ENCODE measurements around the gene ALDH7A1. TPM values are rescaled to one million over a fixed set of nuclear protein-coding genes. Genes with fewer than 3 reads are reported as not detected.

Gene ALDH7A1
- total RNA-seq, 1 donor: 34.5 TPM

DNA sequence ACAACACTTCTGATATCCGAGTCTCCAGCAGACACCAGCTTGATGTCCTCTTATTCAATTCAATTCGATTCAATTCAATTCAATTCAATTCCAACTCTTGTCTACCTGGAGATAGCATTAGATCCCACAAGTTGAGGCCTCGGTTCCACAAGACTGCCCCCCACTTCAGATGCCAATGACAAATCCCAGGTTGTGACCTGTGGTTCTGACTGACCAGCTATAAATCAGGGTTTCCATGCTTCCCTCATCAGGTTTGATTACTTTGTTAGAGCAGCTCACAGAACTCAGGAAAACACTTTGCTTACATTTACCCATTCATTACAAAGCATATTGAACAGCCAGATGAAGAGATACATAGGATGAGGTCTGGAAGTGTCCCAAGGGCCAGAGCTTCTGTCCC lies 82.6 kb downstream of the ALDH7A1 start:
- TF ChIP-seq CTCF (IDR thresholded peaks at IDR 0.05; ENCODE audit: insufficient read depth, low read depth, low read length): no peak
- no peak overlapping the region for H3K4me3 ChIP-seq (ENCODE audit: low read depth, low read length)
- DNase-seq (ENCODE audit: low read depth): no peak

- DNase-seq (ENCODE audit: low read depth): no peak
- TF ChIP-seq CTCF (IDR thresholded peaks at IDR 0.05; ENCODE audit: insufficient read depth, low read depth, low read length): no peak
- no peak overlapping the region for H3K4me3 ChIP-seq (ENCODE audit: low read depth, low read length)
Measured at GRCh38 chr5:126511961-126512360, 83.1 kb downstream of the ALDH7A1 start.

- no peak for TF ChIP-seq CTCF (IDR thresholded peaks at IDR 0.05; ENCODE audit: insufficient read depth, low read depth, low read length)
- no peak overlapping the region for H3K4me3 ChIP-seq (ENCODE audit: low read depth, low read length)
- peak; percentile 74 for DNase-seq (ENCODE audit: low read depth)
Measured at GRCh38 chr5:126509339-126509738, 85.7 kb downstream of the ALDH7A1 start.

DNA sequence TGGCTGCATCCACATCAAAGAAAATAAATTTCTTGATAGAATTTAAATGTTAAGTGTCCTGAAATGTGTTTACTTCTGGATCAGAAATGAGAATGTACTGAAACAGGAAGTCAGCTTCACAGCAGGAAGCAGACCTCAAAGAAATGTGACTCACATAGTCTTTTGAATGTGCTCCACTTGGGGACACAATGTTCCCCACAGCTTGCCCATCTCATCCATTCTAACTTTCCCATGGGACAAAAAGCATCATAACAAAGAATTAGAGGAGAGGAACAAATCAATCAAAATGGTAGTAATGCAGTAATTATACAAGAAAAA lies 86.1 kb downstream of the ALDH7A1 start:
- TF ChIP-seq CTCF (IDR thresholded peaks at IDR 0.05; ENCODE audit: insufficient read depth, low read depth, low read length): no peak
- H3K4me3 ChIP-seq (ENCODE audit: low read depth, low read length): no peak overlapping the region
- peak; percentile 65 for DNase-seq (ENCODE audit: low read depth)

- no peak for TF ChIP-seq CTCF (IDR thresholded peaks at IDR 0.05; ENCODE audit: insufficient read depth, low read depth, low read length)
- no peak overlapping the region for H3K4me3 ChIP-seq (ENCODE audit: low read depth, low read length)
- DNase-seq (ENCODE audit: low read depth): peak; percentile 48
Measured at GRCh38 chr5:126508251-126508961, 86.6 kb downstream of the ALDH7A1 start.

- DNase-seq (ENCODE audit: low read depth): no peak
- no peak overlapping the region for H3K4me3 ChIP-seq (ENCODE audit: low read depth, low read length)
- no peak for TF ChIP-seq CTCF (IDR thresholded peaks at IDR 0.05; ENCODE audit: insufficient read depth, low read depth, low read length)
Measured at GRCh38 chr5:126506079-126506478, 88.9 kb downstream of the ALDH7A1 start.

- peak; percentile 71 for DNase-seq (ENCODE audit: low read depth)
- TF ChIP-seq CTCF (IDR thresholded peaks at IDR 0.05; ENCODE audit: insufficient read depth, low read depth, low read length): no peak
- H3K4me3 ChIP-seq (ENCODE audit: low read depth, low read length): no peak overlapping the region
Measured at GRCh38 chr5:126503602-126504104, 91.4 kb downstream of the ALDH7A1 start.
